ENCODE data around the gene ADCYAP1R1. TPM values are rescaled to one million over a fixed set of nuclear protein-coding genes. Genes with fewer than 3 reads are reported as not detected.

Gene ADCYAP1R1
- polyA plus RNA-seq, 3 donors: not detected

- Histone ChIP-seq H3K36me3 (replicated peaks in 1 of 2; ENCODE audit: control insufficient read depth in 1 of 2, insufficient read depth in 2 of 2, low read length in 2 of 2) (no peaks in the 10 kb centered on the region), H3K27me3 (ENCODE audit: control insufficient read depth in 2 of 2, insufficient read depth in 2 of 2, low read length in 2 of 2) (no peaks in the 10 kb centered on the region), H3K9me3 (replicated peaks in 1 of 2; ENCODE audit: control insufficient read depth in 1 of 2, insufficient read depth in 1 of 2, low read length in 2 of 2) (no peaks in the 10 kb centered on the region), H3K4me3 (replicated peaks in 1 of 3; ENCODE audit: low read depth in 2 of 3, low read length in 3 of 3) (no peak overlapping the region), H4K20me1 (ENCODE audit: insufficient read depth, low read length) (no peaks in the 10 kb centered on the region), H3K27ac (ENCODE audit: low read depth in 1 of 2, low read length in 2 of 2) (no peak overlapping the region), H3K4me2 (replicated peaks; ENCODE audit: extremely low read depth, low read length, poor library complexity, severe bottlenecking) (no peak overlapping the region), H3K79me2 (ENCODE audit: insufficient read depth, low read length) (no peaks in the 10 kb centered on the region), H3K9ac (ENCODE audit: insufficient read depth, low read length, poor library complexity, severe bottlenecking) (no peak overlapping the region), H2AFZ (ENCODE audit: insufficient read depth, low read depth, low read length, poor library complexity, severe bottlenecking) (no peak overlapping the region), H3K4me1 (ENCODE audit: control insufficient read depth in 1 of 2, insufficient read depth in 2 of 2, low read length in 2 of 2) (no peaks in the 10 kb centered on the region)
- Mint-ChIP-seq H3K27ac (no peak overlapping the region), H3K27me3 (ENCODE audit: low read depth in 3 of 3) (peaks cover 3 to 5% (median 5%) of the 10 kb centered on the region in 3 donors), H3K36me3 (no peaks in the 10 kb centered on the region), H3K4me1 (no peaks in the 10 kb centered on the region), H3K4me3 (no peak overlapping the region), H3K9me3 (peaks cover 0 to 2% (median 0%) of the 10 kb centered on the region in 7 donors)
- intact Hi-C loops (cut with micrococcal nuclease): no loop called here
- 83% methylated on average over 12 of the region's 15 CpGs for WGBS (ENCODE audit: insufficient coverage)
- DNase-seq: no peak
- TF ChIP-seq CTCF (IDR thresholded peaks at IDR 0.05): no peak
These were observed 55.3 kb downstream of the ADCYAP1R1 start for GRCh38 chr7:31107106-31108090.

- Histone ChIP-seq H3K79me2 (ENCODE audit: insufficient read depth, low read length) (no peaks in the 10 kb centered on the region), H3K9me3 (replicated peaks in 1 of 2; ENCODE audit: control insufficient read depth in 1 of 2, insufficient read depth in 1 of 2, low read length in 2 of 2) (no peaks in the 10 kb centered on the region), H3K36me3 (replicated peaks in 1 of 2; ENCODE audit: control insufficient read depth in 1 of 2, insufficient read depth in 2 of 2, low read length in 2 of 2) (no peaks in the 10 kb centered on the region), H3K4me1 (ENCODE audit: control insufficient read depth in 1 of 2, insufficient read depth in 2 of 2, low read length in 2 of 2) (no peaks in the 10 kb centered on the region), H3K9ac (ENCODE audit: insufficient read depth, low read length, poor library complexity, severe bottlenecking) (no peak overlapping the region), H4K20me1 (ENCODE audit: insufficient read depth, low read length) (no peaks in the 10 kb centered on the region), H2AFZ (ENCODE audit: insufficient read depth, low read depth, low read length, poor library complexity, severe bottlenecking) (no peak overlapping the region), H3K27me3 (ENCODE audit: control insufficient read depth in 2 of 2, insufficient read depth in 2 of 2, low read length in 2 of 2) (no peaks in the 10 kb centered on the region), H3K4me3 (replicated peaks in 1 of 3; ENCODE audit: low read depth in 2 of 3, low read length in 3 of 3) (no peak overlapping the region), H3K4me2 (replicated peaks; ENCODE audit: extremely low read depth, low read length, poor library complexity, severe bottlenecking) (no peak overlapping the region), H3K27ac (ENCODE audit: low read depth in 1 of 2, low read length in 2 of 2) (no peak overlapping the region)
- TF ChIP-seq CTCF (IDR thresholded peaks at IDR 0.05): no peak
- H3K27ac Mint-ChIP-seq: no peak overlapping the region
- H3K9me3 Mint-ChIP-seq: peaks cover 0 to 2% (median 0%) of the 10 kb centered on the region in 7 donors
- no peak overlapping the region for H3K4me3 Mint-ChIP-seq
- peaks cover 3 to 5% (median 3%) of the 10 kb centered on the region in 3 donors for H3K27me3 Mint-ChIP-seq (ENCODE audit: low read depth in 3 of 3)
- WGBS (ENCODE audit: insufficient coverage): 100% methylated on average over 1 of the region's 1 CpG
- no peaks in the 10 kb centered on the region for H3K4me1 Mint-ChIP-seq
- no peaks in the 10 kb centered on the region for H3K36me3 Mint-ChIP-seq
- intact Hi-C loops (cut with micrococcal nuclease): no loop called here
- DNase-seq: no peak
These were observed 56.1 kb downstream of the ADCYAP1R1 start for GRCh38 chr7:31108097-31108657.
